T-helper 1 cell treated with Interleukin-12 subunit alpha and Interleukin-12 subunit beta and Interleukin-4 antibody, amounts not matched to agents 30 ng/mL and 1 ng/mL, for 36 hours (primary cell): ENCODE data around the gene HS6ST1. TPM values are rescaled to one million over a fixed set of nuclear protein-coding genes. Genes with fewer than 3 reads are reported as not detected.

Experiments used
- intact Hi-C: fragments of 100-400 bp; cut with micrococcal nuclease; formaldehyde crosslinking; loops from one replicate; pipeline ENCODE4 v1.15.1; 2024
- total RNA-seq: library from RNA; stranded (reverse); gene quantifications from 2 replicates; pipeline ENCODE4 v1.2.3, GENCODE V29; 2022

The HS6ST1 gene
- total RNA-seq, 1 donor from 2014 or later, result 12.4 TPM

DNA sequence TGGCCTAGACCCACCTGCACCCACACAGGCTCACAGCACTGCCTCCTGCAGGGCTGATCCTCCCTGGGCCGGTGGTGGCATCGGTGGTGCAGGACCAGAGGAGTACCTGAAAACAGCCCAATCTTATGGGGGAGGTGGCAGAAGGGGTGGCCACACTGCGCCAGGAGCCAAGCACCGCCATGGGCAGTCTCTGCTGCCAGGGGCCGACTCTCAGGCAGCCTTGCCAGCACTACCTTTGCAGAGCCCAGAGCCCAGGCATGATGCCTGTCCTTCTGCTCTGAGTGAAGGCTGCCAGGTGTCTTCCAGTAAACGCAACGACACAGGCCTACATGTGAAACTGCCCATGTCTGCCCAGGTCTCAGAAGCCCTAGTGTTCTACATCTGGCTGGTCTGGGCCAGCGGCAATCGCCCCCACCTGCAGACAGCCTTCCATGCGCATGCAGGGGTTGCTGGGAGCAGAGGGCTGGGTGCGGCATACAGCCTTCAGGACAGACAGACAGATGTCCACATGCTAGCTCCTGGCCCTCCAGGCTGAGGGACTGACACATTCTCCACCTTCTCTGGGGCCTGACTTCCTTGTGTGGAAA lies 6.8 kb downstream of the HS6ST1 start:
- intact Hi-C loops, result loop anchor here (10.0 kb wide), 1 partner anchor 457 kb away; the partner anchor contains the start of gene POLR2D

- intact Hi-C loops, result loop anchor here (10.0 kb wide), 1 partner anchor 456 kb away; the partner anchor contains the start of gene POLR2D
These were observed 7.4 kb downstream of the HS6ST1 start for GRCh38 chr2:128311216-128311754.

DNA sequence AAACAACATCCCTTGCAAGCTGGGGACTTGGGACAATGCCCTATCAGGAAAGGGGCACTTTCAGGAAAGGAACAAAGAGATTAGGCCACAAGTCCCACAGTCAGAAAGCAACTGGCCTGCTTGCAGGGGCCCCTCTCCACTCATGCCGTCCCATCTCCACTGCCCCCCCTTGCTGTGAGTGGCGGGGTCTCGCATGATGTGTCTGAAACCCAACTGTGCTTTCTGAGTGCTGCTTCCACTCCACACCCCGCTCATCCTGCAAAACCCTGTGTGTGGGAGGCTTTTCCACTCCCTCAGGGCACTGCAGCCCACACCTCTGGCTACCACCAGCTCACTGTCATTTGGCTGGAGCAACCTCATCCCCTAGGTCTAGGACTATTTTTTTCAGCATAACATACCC lies 7.9 kb downstream of the HS6ST1 start:
- intact Hi-C loops, result loop anchor here (10.0 kb wide), 1 partner anchor 456 kb away; the partner anchor contains the start of gene POLR2D

GRCh38 chr2:128310094-128310716 lies 8.5 kb downstream of the HS6ST1 start:
- intact Hi-C loops, result loop anchor here (10.0 kb wide), 1 partner anchor 455 kb away; the partner anchor contains the start of gene POLR2D

DNA sequence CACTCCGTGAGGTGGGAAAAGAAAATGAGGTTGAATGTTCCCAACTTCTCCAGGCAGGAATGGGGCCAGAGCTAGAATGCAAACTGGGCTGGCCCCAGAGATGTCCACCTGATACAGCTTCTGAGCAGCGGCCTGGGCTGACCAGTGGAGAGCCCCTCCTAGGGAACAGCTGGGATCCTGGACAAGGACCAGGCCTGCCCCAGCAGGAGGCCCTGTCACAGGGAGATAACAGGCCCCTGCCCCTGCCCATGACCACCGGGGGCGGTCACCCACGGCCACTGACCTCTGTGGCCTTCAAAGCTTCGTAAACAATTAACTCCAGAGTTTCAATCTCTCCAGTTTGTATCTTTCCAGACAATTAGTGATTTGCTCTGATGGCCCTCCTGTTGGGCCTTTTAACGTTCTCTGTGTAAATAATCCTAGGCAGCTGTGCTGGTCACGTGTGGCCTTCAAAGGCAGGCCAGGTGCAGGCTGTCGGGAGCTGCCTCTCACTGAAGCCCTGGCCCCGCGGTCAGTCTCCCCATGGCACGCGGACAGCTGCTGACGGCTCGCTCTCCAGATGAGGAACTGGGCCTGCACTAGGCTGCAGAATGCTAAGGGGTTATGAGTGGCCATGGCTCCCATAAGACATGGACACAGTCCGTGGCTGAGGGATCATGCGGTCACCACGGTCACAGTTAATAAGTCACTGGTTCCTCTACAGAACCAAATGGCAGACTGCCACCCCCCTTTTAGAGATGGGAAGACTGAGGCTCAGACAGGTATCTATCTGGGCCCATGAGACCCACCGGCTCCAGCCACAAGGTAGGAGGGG lies 9.2 kb downstream of the HS6ST1 start:
- intact Hi-C loops, result loop anchor here (10.0 kb wide), 1 partner anchor 455 kb away; the partner anchor contains the start of gene POLR2D

DNA sequence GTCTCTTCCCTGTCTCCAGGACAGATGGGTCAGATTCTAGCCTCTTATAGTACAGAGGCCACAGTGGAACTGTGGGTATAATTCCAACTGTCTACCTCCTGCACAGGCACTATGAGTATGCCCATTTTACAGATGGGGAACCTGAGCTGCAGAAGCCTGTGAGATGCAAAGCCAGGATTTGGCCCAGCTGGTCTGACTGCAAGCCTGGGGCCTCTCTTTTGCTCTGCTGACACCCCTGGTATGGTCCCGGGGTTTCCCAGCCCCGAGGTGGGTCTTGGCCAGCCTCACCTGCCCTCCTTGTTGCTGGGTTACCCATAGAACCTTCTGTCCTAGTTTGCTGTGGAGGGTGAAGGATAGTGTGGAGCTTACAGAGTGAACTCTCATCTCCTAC lies 9.8 kb downstream of the HS6ST1 start:
- intact Hi-C loops, result no loop called here

DNA sequence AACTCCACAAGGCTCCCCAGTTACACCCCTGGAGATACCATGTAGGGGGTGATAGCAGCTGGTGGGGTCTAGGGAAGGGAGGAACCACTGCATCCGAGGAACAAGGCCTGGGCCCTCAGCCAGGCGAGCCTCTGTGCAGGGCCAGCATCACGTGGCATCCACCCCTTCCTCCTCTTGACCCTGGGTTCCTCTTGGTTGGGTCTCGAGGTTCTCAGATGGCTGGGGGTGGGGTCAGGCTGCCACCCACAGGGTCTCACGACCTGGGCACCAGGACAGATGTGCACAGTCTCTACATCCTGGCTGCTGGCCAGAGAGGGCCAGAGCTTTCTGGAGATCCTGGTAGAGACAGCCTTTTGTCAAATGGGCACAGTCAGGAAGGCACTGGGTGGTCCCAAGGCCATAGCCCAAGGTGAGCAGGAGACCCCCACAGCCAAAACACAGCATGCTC lies 10.4 kb downstream of the HS6ST1 start:
- intact Hi-C loops, result no loop called here

DNA sequence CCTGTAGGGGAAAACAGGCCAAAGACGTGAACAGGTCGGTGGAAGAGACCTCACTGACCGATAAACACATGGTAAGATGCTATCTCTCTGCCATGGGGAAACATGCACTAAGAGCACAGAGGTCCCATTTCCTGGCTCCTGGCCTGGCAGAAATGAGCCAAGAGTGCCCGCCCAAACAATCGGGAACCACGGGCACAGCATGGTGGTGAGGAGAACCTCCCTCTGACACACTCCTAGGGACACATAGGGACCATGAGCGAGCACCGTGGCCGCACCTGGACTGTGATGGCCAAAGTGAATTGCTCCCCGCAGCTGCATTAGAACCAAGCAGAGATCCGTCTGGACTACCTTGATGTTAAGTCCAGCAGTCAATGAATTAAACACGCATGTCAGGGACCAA lies 11.1 kb downstream of the HS6ST1 start:
- intact Hi-C loops, result no loop called here

- intact Hi-C loops, result no loop called here
These were observed 11.7 kb downstream of the HS6ST1 start for GRCh38 chr2:128306931-128307460.

- intact Hi-C loops, result no loop called here
These were observed 12.4 kb downstream of the HS6ST1 start for GRCh38 chr2:128306081-128306930.

GRCh38 chr2:128305555-128306080 lies 13.1 kb downstream of the HS6ST1 start:
- intact Hi-C loops, result no loop called here

DNA sequence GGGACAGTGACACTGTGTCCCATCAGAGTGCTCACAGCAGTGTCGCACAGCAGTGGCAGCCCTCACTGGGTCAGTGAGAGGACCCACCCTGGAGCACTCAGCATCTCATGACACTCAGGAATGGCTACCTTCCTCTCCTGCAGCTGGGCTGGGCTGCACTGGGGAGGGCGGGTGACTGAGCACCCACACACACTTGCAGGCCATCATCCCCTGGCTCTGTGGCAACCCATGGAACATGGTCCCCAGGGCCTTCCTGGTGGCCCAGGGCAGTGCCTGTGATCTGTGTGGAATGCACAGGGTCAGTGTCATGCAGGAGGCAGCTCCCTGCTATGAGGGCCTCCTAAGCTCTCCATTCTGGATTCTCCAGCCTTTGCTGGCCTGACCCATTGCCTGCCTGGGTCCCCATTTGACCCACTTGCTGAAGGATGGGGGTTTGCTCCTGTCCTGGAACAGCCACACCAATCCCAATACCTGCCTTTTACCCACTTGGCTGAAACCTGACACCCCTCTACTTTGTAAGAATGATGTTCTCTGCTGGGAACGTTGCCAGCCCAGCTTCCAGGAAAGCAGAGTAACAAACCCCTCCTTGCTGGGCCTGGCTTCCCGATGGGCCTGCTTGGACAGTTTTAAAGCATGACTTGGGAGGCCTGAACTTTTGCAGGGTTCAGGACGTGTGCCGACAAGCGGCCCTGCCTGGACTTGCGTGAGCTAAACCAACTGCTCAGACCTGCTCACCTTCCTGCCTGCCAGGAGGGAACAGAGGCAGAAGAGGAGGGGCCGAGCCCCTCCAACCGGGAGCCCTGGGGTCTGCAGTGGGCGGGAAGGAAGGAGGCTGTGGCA lies 13.7 kb downstream of the HS6ST1 start:
- intact Hi-C loops, result no loop called here

GRCh38 chr2:128304330-128304714 lies 14.3 kb downstream of the HS6ST1 start:
- intact Hi-C loops, result no loop called here

DNA sequence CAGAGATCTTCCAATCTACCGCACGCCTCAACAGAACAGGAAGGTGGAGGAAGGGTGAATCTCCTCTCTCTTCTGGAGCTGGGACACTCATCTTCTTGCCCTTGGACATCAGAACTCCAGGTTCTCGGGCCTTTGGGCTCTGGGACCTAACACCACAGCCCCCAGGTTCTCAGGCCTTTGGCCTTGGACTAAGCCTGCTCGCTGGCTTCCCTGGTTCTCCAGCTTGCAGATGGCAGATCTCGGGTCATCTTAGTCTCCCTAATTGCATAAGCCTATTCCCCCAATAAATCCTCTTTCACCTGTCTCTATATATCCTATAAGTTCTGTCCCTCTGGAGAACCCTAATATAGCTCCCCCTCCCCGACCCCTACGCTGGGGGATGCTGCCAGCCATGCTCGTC lies 14.8 kb downstream of the HS6ST1 start:
- intact Hi-C loops, result no loop called here

GRCh38 chr2:128303095-128303791 lies 15.4 kb downstream of the HS6ST1 start:
- intact Hi-C loops, result no loop called here

DNA sequence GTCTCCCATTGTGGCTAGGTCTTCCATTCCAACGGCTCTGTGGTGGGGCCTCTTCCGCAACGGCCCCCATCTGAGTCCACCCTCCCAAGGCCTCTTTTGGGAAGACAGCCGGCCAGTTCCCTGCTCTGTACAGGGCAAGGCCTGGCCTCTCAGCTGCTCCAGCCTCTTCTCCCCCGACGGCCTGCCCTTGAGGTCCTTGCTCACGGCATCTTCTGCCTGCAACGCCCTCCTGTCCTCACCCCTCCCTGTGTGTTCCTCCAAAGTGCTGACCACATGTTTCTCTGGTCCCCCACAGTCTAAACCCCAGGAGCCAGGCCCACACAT lies 16.0 kb downstream of the HS6ST1 start:
- intact Hi-C loops, result no loop called here

- intact Hi-C loops, result no loop called here
These were observed 16.5 kb downstream of the HS6ST1 start for GRCh38 chr2:128302011-128302743.

DNA sequence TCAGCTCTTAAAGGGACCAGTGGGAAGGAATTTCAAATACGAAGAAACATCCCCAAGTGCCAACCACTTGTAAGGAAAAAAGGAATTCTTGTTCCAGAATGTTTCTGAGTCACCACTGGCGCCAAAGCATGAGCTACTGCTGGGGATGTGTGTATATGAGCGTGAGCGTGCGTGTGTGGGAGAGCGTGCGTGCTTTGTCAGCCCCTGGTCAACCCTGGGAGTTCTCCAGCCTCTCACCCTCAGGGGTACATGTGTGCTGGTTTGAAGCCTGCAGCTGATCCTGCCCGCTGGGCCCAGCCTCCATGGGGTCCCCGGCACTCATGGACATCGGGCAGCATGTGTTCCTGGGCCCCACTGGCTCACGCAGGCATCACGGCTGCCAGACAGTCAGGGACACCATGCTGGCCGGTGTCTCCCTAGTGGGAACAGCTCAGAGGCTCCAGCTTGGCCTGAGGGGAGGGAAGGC lies 17.1 kb downstream of the HS6ST1 start:
- intact Hi-C loops, result no loop called here
